ENCODE data around the gene SEMA4C. TPM values are rescaled to one million over a fixed set of nuclear protein-coding genes. Genes with fewer than 3 reads are reported as not detected.

Gene SEMA4C
- total and polyA plus RNA-seq, 2 of the 4 experiments (the other 2 are of a cell fraction), result 15.8 to 24.3 TPM

DNA sequence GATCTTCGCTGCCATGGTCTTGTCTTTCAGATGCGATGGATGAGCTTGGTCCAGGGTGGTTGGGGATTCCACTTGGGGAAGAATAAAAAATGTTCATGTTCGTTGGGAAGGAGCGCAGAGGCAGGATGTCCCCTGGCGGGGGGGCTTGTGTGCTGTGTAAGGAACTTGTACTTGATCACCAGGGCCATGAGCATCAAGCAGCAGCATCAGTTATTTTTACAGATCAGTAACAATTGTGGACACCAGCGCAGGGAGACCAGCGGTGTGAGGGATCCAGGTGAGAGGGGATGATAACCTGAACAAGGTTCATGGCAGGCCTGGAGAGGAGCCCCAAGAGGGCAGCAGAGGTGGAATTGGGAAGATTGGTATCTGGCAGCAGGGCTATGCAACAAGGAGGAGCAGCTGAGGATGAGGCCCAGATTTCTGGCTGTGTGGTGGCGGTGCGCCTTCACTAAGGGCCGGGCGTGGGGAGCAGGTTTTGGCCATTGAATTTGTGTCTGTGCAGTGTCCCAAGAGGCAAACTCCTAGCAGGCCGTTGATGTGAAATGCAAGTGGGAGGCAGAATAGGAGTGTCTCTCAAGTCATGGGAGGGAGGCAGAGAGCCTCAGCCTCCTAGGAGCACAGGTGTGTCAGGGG is 49.9 kb downstream of the SEMA4C start:
- Histone ChIP-seq H2AK9ac (replicated peaks; ENCODE audit: low read depth, low read length, poor library complexity) (no peak overlapping the region), H3K36me3 (ENCODE audit: control insufficient read depth, insufficient read depth, low read length) (peaks cover 7% of the 10 kb centered on the region; the same call in 1 of the 2 replicates), H3K9me1 (ENCODE audit: insufficient read depth, low read length) (peaks cover 18% of the 10 kb centered on the region), H3K4me3 (ENCODE audit: insufficient read depth, low read depth, low read length) (no peak overlapping the region), H3K9ac (ENCODE audit: low read depth, low read length) (no peak overlapping the region), H4K91ac (ENCODE audit: insufficient read depth, low read depth, low read length) (no peak overlapping the region), H2BK120ac (ENCODE audit: low read depth, low read length) (no peak overlapping the region), H4K5ac (ENCODE audit: low read depth, low read length) (no peak overlapping the region), H3K56ac (ENCODE audit: extremely low read depth, insufficient read depth, low read length) (no peak overlapping the region), H3K4ac (ENCODE audit: low read depth, low read length) (no peak overlapping the region), H3K4me2 (ENCODE audit: low read depth, low read length) (no peak overlapping the region), H2BK20ac (ENCODE audit: low read depth, low read length) (no peak overlapping the region), H3K27ac (ENCODE audit: insufficient read depth, low read length) (no peak overlapping the region), H2BK15ac (ENCODE audit: low read depth, low read length) (no peak overlapping the region), H3K9me3 (ENCODE audit: control insufficient read depth, insufficient read depth, low read length) (no peaks in the 10 kb centered on the region), H3K27me3 (ENCODE audit: control insufficient read depth, insufficient read depth, low read length) (no peaks in the 10 kb centered on the region), H3K18ac (ENCODE audit: low read depth, low read length) (no peak overlapping the region), H3K79me1 (ENCODE audit: low read depth in 1 of 2, low read length in 2 of 2) (peaks cover 23 to 61% of the 10 kb centered on the region in 2 experiments), H3K14ac (replicated peaks; ENCODE audit: low read depth, low read length) (no peak overlapping the region), H2AK5ac (ENCODE audit: low read depth, low read length) (no peak overlapping the region; the same call in 1 of the 2 replicates), H4K8ac (ENCODE audit: low read depth in 2 of 2, low read length in 2 of 2) (no peak overlapping the region), H3K4me1 (ENCODE audit: control insufficient read depth, insufficient read depth, low read length) (peaks cover 14% of the 10 kb centered on the region), H4K20me1 (ENCODE audit: insufficient read depth, low read length) (peaks cover 59% of the 10 kb centered on the region), H2BK5ac (ENCODE audit: low read depth, low read length, poor library complexity, severe bottlenecking) (no peak overlapping the region), H3K23ac (ENCODE audit: low read depth, low read length) (no peak overlapping the region), H2AFZ (replicated peaks; ENCODE audit: low read length, poor library complexity) (no peak overlapping the region)
- DNase-seq, result no peak
- ATAC-seq (ENCODE audit: low read depth), result no peak
- TF ChIP-seq RCOR1 (IDR thresholded peaks at IDR 0.05; ENCODE audit: insufficient replicate concordance, low read length), result no peak
- TF ChIP-seq RAD21 (IDR thresholded peaks at IDR 0.05; ENCODE audit: low read length), result no peak
- no peak for TF ChIP-seq CEBPB (IDR thresholded peaks at IDR 0.05; ENCODE audit: low read depth, low read length)
- TF ChIP-seq POLR2A (IDR thresholded peaks at IDR 0.05; ENCODE audit: low read depth, low read length), result no peak
- TF ChIP-seq BHLHE40 (IDR thresholded peaks at IDR 0.05; ENCODE audit: low read depth, low read length), result no peak
- TF ChIP-seq MAZ (IDR thresholded peaks at IDR 0.05; ENCODE audit: borderline replicate concordance, low read depth, low read length), result no peak
- TF ChIP-seq RFX5 (IDR thresholded peaks at IDR 0.05; ENCODE audit: low read depth, low read length), result no peak
- ChIA-PET CTCF (no interaction called here), POLR2A (ENCODE audit: unreplicated experiment) (no interaction called here)
- dilution Hi-C loops (cut with HindIII; ENCODE audit: low sequenced_read_pairs, unreplicated experiment) (no loop called here), in situ Hi-C loops (cut with MboI; ENCODE audit: low sequenced_read_pairs) (no loop called here), intact Hi-C loops (cut with micrococcal nuclease) (no loop called here)
- BruUV-seq (replicated peaks), result no TSS peak
- 90% methylated on average over 6 of the region's 12 CpGs; no CpG with 5 or more reads in 1 of the 2 experiments for WGBS, 2 experiments (ENCODE audit: extremely low coverage in 2 of 2, insufficient read length in 1 of 2)
